ENCODE data around the gene PTS. TPM values are rescaled to one million over a fixed set of nuclear protein-coding genes. Genes with fewer than 3 reads are reported as not detected.

The PTS gene
- total and polyA plus RNA-seq, 9 of the 15 experiments (the other 6 are each of a cell fraction or from before 2014, with no cell fraction given), result 27.1 to 72.7 (median 41.1) TPM

DNA sequence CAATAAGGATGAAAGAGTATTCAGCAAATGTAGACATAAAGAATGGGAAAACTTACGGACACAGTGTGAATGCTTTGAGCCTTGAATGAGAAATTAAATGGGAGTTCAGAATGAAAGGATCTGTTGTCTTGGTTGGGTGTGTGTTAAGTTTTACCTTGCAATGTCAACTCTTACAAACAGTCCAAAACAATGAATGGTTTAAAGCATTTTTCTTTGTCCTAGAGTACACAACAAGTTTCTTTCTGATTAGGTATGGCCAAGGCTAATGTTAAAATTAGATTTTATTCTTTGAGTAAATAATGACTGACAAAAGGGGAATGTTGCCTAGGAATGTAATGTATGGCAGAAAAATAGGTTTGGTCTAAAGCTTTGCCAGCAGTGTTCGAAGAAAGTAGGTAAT is 2.5 kb downstream of the PTS start (continued):
- TF ChIP-seq, protein P1, sequence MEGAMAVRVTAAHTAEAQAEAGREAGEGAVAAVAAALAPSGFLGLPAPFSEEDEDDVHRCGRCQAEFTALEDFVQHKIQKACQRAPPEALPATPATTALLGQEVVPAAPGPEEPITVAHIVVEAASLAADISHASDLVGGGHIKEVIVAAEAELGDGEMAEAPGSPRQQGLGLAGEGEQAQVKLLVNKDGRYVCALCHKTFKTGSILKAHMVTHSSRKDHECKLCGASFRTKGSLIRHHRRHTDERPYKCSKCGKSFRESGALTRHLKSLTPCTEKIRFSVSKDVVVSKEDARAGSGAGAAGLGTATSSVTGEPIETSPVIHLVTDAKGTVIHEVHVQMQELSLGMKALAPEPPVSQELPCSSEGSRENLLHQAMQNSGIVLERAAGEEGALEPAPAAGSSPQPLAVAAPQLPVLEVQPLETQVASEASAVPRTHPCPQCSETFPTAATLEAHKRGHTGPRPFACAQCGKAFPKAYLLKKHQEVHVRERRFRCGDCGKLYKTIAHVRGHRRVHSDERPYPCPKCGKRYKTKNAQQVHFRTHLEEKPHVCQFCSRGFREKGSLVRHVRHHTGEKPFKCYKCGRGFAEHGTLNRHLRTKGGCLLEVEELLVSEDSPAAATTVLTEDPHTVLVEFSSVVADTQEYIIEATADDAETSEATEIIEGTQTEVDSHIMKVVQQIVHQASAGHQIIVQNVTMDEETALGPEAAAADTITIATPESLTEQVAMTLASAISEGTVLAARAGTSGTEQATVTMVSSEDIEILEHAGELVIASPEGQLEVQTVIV (CRISPR knock-in tag; IDR thresholded peaks at IDR 0.05; ENCODE audit: borderline replicate concordance), result no peak
- TF ChIP-seq BRF1 (IDR thresholded peaks at IDR 0.05; ENCODE audit: borderline replicate concordance, extremely low read depth, insufficient read length) (no peak), SMARCE1 (IDR thresholded peaks at IDR 0.05) (no peak), ZNF311 (CRISPR knock-in tag; IDR thresholded peaks at IDR 0.05) (no peak), KDM2B (CRISPR knock-in tag; IDR thresholded peaks at IDR 0.05) (no peak)
- TF ChIP-seq, protein P2, sequence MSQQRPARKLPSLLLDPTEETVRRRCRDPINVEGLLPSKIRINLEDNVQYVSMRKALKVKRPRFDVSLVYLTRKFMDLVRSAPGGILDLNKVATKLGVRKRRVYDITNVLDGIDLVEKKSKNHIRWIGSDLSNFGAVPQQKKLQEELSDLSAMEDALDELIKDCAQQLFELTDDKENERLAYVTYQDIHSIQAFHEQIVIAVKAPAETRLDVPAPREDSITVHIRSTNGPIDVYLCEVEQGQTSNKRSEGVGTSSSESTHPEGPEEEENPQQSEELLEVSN (IDR thresholded peaks at IDR 0.05; ENCODE audit: borderline replicate concordance in 1 of 2, extremely low read depth in 1 of 2, insufficient read depth in 1 of 2, insufficient read length in 1 of 2, low read depth in 1 of 2, low read length in 1 of 2, poor library complexity in 1 of 2, severe bottlenecking in 1 of 2), result no peak

DNA sequence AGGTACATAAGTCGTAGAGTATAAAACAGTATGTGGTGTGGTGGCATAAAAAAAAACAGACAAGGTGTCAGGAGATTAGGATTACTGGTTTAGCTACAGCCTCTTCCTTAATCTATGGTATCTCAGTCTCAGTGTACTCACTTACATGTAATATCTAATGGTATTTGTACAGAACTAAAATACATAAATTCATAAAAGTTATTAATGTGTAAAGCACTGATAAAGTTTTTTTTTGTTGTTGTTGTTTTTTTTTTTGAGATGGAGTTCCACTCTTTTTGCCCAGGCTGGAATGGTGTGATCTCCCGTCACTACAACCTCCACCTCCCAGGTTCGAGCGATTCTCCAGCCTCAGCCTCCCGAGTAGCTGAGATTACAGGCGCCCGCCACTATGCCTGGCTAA is 2.9 kb downstream of the PTS start:
- no peak for ATAC-seq
- TF ChIP-seq, protein P3, sequence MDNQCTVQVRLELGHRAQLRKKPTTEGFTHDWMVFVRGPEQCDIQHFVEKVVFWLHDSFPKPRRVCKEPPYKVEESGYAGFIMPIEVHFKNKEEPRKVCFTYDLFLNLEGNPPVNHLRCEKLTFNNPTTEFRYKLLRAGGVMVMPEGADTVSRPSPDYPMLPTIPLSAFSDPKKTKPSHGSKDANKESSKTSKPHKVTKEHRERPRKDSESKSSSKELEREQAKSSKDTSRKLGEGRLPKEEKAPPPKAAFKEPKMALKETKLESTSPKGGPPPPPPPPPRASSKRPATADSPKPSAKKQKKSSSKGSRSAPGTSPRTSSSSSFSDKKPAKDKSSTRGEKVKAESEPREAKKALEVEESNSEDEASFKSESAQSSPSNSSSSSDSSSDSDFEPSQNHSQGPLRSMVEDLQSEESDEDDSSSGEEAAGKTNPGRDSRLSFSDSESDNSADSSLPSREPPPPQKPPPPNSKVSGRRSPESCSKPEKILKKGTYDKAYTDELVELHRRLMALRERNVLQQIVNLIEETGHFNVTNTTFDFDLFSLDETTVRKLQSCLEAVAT (IDR thresholded peaks at IDR 0.05), result no peak

More for the DNA sequence above, 2.9 kb downstream of the PTS start:
- H3K9me3 ChIP-seq (replicated peaks; ENCODE audit: control insufficient read depth, insufficient read depth, low read depth, low read length), result no peaks in the 10 kb centered on the region
- FAIRE-seq (no peak), DNase-seq (ENCODE audit: extremely low read depth in 1 of 4, low spot score in 3 of 4) (no peak)
- peaks cover 50% of the 10 kb centered on the region for H3K36me3 ChIP-seq (ENCODE audit: control insufficient read depth, insufficient read depth, low read length)
- in situ Hi-C loops (cut with MboI) (loop anchor here (10.0 kb wide), 2 partner anchors 326 to 624 kb away; partner anchors contain the start of gene SIK2), intact Hi-C loops (cut with micrococcal nuclease) (no loop called here)
- H3K79me2 ChIP-seq (ENCODE audit: control insufficient read depth, insufficient read depth, low read length), result peaks cover 26% of the 10 kb centered on the region
- H3K27ac ChIP-seq (ENCODE audit: extremely low read depth, low read depth, low read length), result no peak overlapping the region
- no TSS peak for BruUV-seq (replicated peaks)
- no peak overlapping the region for H2AFZ ChIP-seq (ENCODE audit: low read depth, low read length)
- no peaks in the 10 kb centered on the region for H3K27me3 ChIP-seq (ENCODE audit: control insufficient read depth in 2 of 2, insufficient read depth in 2 of 2, low read length in 2 of 2)
- H3K4me3 ChIP-seq, result no peak overlapping the region
- CTCF ChIA-PET (ENCODE audit: low intra/inter-chr PET ratio), result no interaction called here
- POLR2A ChIA-PET, result no interaction called here
- H3K9ac ChIP-seq (ENCODE audit: insufficient read depth in 1 of 2, low read depth in 2 of 2, low read length in 2 of 2), result no peak overlapping the region
- peaks cover 4 to 5% of the 10 kb centered on the region in 2 experiments; a peak in 3 of 5 replicates for H3K4me1 ChIP-seq (replicated peaks in 1 of 2; ENCODE audit: control insufficient read depth in 2 of 2, insufficient read depth in 2 of 2, low read length in 2 of 2)
- H3K4me2 ChIP-seq (ENCODE audit: insufficient read depth, low read length), result no peak overlapping the region
- H3K9me1 ChIP-seq (ENCODE audit: control insufficient read depth, insufficient read depth, low read length), result no peaks in the 10 kb centered on the region
- no peaks in the 10 kb centered on the region for H4K20me1 ChIP-seq (replicated peaks; ENCODE audit: control insufficient read depth, insufficient read depth, low read length)
- 88% methylated on average over 7 of the region's 7 CpGs for WGBS (ENCODE audit: insufficient coverage, low coverage, missing lambda C conversion rate)

Data from K562 (cell line).